ENCODE data around the gene FAM83B.
"Not testable (repeated sequence)": the region's sequence is repeated elsewhere in the genome, so short reads cannot be mapped to it uniquely, and the experiment has no call there.

FAM83B gene, protein sequence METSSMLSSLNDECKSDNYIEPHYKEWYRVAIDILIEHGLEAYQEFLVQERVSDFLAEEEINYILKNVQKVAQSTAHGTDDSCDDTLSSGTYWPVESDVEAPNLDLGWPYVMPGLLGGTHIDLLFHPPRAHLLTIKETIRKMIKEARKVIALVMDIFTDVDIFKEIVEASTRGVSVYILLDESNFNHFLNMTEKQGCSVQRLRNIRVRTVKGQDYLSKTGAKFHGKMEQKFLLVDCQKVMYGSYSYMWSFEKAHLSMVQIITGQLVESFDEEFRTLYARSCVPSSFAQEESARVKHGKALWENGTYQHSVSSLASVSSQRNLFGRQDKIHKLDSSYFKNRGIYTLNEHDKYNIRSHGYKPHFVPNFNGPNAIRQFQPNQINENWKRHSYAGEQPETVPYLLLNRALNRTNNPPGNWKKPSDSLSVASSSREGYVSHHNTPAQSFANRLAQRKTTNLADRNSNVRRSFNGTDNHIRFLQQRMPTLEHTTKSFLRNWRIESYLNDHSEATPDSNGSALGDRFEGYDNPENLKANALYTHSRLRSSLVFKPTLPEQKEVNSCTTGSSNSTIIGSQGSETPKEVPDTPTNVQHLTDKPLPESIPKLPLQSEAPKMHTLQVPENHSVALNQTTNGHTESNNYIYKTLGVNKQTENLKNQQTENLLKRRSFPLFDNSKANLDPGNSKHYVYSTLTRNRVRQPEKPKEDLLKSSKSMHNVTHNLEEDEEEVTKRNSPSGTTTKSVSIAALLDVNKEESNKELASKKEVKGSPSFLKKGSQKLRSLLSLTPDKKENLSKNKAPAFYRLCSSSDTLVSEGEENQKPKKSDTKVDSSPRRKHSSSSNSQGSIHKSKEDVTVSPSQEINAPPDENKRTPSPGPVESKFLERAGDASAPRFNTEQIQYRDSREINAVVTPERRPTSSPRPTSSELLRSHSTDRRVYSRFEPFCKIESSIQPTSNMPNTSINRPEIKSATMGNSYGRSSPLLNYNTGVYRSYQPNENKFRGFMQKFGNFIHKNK

DNA sequence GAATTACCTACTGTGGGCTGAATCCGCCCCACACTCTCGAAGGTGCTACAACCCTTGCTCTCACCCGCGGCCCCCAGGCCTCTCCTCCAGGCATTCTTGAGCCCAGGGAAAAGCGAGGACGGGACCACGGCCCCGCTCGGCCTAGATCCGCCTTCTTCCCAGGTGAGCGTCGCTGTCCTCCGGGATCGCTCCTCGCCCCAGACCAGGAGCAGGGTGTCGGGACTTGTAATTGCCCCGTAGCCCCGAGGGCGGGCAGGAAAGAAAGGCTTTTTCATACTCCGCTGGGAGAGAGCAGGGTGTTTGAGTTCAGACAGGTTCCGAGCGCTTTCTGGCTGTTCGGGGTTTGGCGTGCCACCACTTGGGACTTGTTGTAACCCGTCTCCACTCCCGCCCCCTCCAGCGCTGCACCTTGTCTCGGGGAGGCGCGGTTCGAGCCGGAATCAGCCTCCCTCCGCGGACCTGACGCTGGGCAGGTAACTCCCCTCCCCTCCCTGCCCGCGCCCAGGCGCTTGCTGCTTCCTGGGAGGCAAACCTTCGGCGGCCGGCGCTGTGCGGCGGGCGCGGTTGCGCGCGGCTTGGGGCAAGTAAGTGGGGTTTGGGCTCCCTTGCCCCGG is at the start of gene FAM83B:
Gene FAM83B, plus strand, starts transcription at position 529 of the 614 bp plus-strand sequence. CDS start 23,476 bp downstream, outside the sequence.
- H3K27ac Mint-ChIP-seq = no peak within 1 kb of the TSS
- no peaks in the 10 kb centered on the region for H3K36me3 Mint-ChIP-seq
- H3K4me3 Mint-ChIP-seq = no peak within 1 kb of the TSS
- no peaks in the 10 kb centered on the region for H3K9me3 Mint-ChIP-seq (ENCODE audit: low read depth)
- H3K4me1 Mint-ChIP-seq (ENCODE audit: low read depth) = no peaks in the 10 kb centered on the region
- peaks cover 15% of the 10 kb centered on the region for H3K27me3 Mint-ChIP-seq

DNA sequence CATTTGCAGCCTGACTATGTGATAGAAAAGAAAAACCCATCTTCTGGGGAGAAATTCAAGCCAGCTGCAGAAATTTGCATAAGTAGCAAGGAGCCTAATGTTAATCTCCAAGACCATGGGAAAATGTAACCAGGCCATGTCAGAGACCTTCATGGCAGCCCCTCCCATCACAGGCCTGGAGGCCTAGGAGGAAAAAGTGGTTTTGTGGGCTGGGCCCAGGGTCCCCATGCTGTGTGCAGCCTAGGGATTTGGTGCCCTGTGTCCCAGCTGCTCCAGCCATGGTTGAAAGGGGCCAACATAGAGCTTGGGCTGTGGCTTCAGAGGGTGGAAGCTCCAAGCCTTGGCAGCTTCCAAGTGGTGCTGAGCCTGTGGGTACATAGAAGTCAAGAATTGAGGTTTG is 49.7 kb upstream of the FAM83B start:
- H3K27me3 Mint-ChIP-seq; H3K36me3 Mint-ChIP-seq; H3K4me3 Mint-ChIP-seq; H3K4me1 Mint-ChIP-seq (ENCODE audit: low read depth); H3K27ac Mint-ChIP-seq: not testable (repeated sequence)
- H3K9me3 Mint-ChIP-seq (ENCODE audit: low read depth) = peaks cover 11% of the 10 kb centered on the region

DNA sequence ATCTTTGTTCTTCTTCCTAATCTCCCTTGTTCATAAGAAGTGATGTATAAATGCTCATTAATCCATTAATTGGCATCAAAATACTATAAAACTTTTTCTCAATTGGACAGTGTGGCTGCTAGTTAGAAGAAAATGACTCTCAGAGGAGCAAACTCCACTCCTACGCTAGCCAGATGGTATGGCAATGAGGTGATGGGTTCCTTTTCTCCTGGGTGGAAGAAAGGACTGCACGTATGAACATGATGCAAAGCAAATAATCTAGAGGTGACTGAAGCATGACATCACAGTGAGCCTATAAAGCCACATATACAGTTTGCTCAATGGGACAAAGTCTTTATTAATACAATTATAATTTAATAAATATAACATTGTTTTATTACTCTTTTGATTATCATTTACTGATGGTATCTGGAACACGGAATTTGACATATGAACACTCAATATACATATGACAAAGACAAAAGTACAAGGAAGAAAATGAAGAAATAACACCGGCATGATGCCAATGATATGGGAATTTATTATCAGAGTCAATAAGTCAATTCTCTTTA is 46.4 kb upstream of the FAM83B start:
- no peaks in the 10 kb centered on the region for H3K4me1 Mint-ChIP-seq (ENCODE audit: low read depth)
- H3K9me3 Mint-ChIP-seq (ENCODE audit: low read depth) = peaks cover 11% of the 10 kb centered on the region
- no peaks in the 10 kb centered on the region for H3K36me3 Mint-ChIP-seq
- no peak overlapping the region for H3K4me3 Mint-ChIP-seq
- H3K27ac Mint-ChIP-seq = no peak overlapping the region
- H3K27me3 Mint-ChIP-seq = no peaks in the 10 kb centered on the region

DNA sequence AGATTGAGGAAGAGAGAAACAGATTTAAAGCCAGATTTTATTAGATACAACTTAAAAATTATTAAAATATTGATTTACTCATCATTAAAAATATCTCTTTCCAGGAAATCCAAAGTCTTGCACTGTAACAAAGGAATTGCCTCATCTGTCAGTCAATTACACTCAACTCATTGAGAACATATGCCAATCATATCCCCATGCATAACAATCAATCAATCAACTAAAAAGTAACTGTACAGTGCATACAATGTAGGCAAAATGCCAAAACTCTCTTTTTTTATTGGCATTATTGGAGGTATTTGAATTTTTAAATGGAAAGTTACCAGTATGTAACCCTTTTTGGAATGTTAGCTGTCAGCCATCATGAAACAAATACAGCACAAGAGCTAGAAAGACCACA is 45.3 kb upstream of the FAM83B start:
- peaks cover 4% of the 10 kb centered on the region for H3K9me3 Mint-ChIP-seq (ENCODE audit: low read depth)
- H3K36me3 Mint-ChIP-seq = no peaks in the 10 kb centered on the region
- H3K27me3 Mint-ChIP-seq = no peaks in the 10 kb centered on the region
- H3K27ac Mint-ChIP-seq = no peak overlapping the region
- H3K4me3 Mint-ChIP-seq = no peak overlapping the region
- no peaks in the 10 kb centered on the region for H3K4me1 Mint-ChIP-seq (ENCODE audit: low read depth)

DNA sequence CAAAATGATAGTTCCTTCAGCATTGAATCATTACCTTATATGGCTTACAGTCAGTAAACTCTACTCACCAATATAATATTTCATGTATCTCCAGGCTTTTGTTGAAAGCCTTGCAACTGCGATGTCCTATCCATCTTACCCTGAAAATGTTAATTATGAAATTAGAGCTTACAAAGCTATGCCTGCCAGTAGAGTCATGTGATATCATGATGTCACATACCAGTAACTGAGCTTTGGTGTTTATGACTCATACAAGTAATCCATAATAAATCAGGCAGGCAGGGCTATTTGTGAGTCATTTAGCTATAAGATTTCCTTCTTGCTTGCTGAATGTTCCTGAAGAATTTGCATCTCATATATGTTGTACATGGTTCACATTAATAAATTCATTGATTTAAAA is 44.9 kb upstream of the FAM83B start:
- Mint-ChIP-seq H3K4me3 (no peak overlapping the region), H3K27ac (no peak overlapping the region), H3K27me3 (no peaks in the 10 kb centered on the region), H3K4me1 (ENCODE audit: low read depth) (no peaks in the 10 kb centered on the region), H3K36me3 (no peaks in the 10 kb centered on the region), H3K9me3 (ENCODE audit: low read depth) (peaks cover 4% of the 10 kb centered on the region)

DNA sequence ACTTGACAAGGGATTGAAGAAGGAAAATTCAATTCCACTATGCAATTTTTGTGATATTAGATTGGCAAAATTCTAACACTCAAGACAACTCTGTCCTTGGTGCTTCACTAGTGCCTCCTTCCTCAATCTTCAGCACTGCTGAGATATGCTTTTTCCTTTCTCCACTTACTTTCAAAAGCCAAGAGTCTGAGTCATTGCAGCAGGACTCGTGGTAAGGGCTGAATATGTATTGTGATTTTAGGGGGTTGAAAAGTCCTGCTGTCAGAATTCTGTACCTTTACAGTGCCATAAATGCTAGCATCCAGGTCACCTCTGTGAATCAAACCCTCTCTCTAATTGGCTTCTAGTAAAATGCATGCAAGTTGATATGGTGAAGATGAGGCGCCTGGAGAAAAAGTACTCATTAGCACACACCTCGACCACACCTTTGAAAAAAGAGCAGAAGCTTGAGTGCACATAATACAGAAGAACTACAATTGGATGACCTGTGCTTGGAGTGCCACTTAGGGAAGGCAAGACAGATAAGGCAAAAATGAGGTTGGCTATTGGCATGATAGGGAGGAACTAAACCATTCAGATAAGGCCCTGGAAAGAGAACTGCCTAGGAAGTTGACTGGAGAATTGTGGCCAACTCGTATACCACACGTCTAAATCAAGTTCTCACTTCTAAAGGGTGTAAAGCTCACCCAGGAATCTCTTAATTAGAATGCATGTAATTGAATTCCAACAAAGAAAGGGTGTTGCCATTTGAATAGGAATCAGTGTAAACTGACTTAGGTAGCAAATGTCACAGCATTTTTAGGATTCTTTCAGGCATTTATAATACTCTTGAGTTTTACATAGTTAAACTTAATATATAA is 43.6 kb upstream of the FAM83B start:
- H3K9me3 Mint-ChIP-seq (ENCODE audit: low read depth) = peaks cover 4% of the 10 kb centered on the region
- H3K36me3 Mint-ChIP-seq = no peaks in the 10 kb centered on the region
- no peaks in the 10 kb centered on the region for H3K4me1 Mint-ChIP-seq (ENCODE audit: low read depth)
- H3K27me3 Mint-ChIP-seq = no peaks in the 10 kb centered on the region
- H3K4me3 Mint-ChIP-seq = no peak overlapping the region
- no peak overlapping the region for H3K27ac Mint-ChIP-seq

DNA sequence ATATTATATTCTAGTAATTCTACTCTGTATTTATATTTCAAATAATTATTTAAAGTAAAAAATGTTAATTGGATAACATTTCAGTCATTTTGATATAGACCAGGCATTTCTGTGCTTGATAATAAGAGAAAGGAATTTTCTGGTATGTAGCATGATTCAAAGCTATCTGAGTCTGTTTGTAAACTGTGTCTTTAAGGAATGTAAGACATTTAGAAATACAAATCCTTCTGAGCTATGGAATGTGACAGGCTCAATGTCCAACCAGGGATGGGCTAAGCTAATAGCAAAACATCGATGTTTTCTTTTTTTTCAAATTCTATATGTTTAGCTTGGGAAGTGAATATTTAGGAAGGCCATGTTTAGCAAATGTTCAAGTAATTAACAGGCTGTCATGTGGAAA is 41.5 kb upstream of the FAM83B start:
- Mint-ChIP-seq H3K36me3 (no peaks in the 10 kb centered on the region), H3K9me3 (ENCODE audit: low read depth) (no peaks in the 10 kb centered on the region), H3K27me3 (no peaks in the 10 kb centered on the region), H3K27ac (no peak overlapping the region), H3K4me3 (no peak overlapping the region), H3K4me1 (ENCODE audit: low read depth) (no peaks in the 10 kb centered on the region)

DNA sequence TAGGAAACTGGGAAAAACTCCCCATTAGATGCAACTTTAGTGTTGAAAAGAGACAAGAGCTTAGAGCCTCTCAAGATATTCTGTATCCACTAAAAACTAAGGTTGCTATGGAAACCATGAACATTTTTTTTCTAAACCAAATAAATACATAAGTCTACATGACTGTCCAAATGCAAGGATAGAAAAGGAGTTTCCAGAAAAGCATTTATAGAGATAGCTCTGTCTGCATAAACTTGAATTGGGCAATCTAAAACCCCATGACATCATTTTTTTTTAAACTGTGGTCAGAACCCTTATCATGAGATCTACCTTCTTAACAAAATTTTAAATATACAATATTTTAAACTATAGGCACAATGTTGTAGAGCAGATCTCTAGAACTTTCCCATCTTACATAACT is 36.4 kb upstream of the FAM83B start:
- H3K27ac Mint-ChIP-seq = no peak overlapping the region
- H3K9me3 Mint-ChIP-seq (ENCODE audit: low read depth) = peaks cover 3% of the 10 kb centered on the region
- H3K4me3 Mint-ChIP-seq = no peak overlapping the region
- H3K4me1 Mint-ChIP-seq (ENCODE audit: low read depth) = no peaks in the 10 kb centered on the region
- H3K36me3 Mint-ChIP-seq = no peaks in the 10 kb centered on the region
- no peaks in the 10 kb centered on the region for H3K27me3 Mint-ChIP-seq

DNA sequence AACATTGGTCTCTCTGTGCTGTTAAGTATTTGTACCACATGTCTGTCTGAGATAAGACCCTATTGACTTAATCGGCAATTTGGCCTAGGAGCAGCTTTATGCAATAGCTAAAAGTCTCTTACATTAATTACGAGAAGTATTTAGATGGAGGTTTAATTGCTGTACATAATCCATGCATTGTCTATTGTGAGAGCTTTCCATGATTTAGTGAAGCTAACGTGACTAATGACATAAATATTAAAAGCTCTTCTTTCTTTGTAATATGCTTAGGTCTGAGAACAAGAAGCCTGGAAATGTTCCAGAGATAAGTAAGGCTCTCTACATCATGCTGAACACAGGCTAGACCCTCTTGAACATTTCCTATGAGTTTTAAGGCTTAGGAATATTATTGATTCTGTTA is 32.7 kb upstream of the FAM83B start:
- Mint-ChIP-seq H3K27me3 (no peaks in the 10 kb centered on the region), H3K36me3 (no peaks in the 10 kb centered on the region), H3K27ac (no peak overlapping the region), H3K4me3 (no peak overlapping the region), H3K4me1 (ENCODE audit: low read depth) (no peaks in the 10 kb centered on the region), H3K9me3 (ENCODE audit: low read depth) (peaks cover 3% of the 10 kb centered on the region)

DNA sequence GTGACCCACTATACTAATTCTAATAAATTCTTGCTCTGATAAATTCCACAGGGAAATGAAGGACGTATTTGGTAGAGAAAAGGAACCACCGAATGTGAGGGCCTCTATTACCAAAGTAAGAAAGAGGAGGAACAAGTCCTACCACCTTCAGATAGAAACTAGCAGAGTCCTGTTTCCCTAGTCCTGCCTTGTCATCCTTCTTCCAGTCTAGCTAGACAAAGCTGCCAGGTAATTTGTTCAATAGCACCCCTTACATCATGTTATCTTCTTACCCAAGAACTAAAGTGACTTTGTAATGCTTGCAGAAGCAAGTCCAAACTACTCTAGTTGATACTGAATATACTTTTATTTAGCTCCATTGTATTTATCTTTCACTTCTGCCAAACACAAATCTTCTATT is 29.3 kb upstream of the FAM83B start:
- H3K27ac Mint-ChIP-seq = no peak overlapping the region
- no peaks in the 10 kb centered on the region for H3K27me3 Mint-ChIP-seq
- no peaks in the 10 kb centered on the region for H3K4me1 Mint-ChIP-seq (ENCODE audit: low read depth)
- peaks cover 3% of the 10 kb centered on the region for H3K9me3 Mint-ChIP-seq (ENCODE audit: low read depth)
- H3K36me3 Mint-ChIP-seq = no peaks in the 10 kb centered on the region
- no peak overlapping the region for H3K4me3 Mint-ChIP-seq

DNA sequence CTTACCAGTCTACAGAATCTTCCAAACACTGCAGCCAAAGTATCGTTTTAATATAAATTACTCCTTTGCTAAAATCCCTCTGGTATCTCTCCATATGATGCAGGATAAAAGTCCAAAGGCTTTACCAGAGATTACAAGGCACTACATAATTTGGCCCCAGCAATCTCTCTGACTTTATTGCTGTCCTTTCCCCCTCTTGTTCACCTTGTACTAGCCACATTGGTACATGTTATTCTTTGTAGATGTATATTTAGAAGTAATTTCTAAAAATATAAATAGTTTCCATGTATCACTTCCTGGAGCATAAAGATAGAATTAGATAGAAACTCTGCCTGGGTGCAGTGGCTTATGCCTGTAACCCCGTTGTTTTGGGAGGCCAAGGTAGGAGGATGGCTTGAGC is 28.7 kb upstream of the FAM83B start:
- Mint-ChIP-seq H3K27me3 (no peaks in the 10 kb centered on the region), H3K27ac (no peak overlapping the region), H3K9me3 (ENCODE audit: low read depth) (no peaks in the 10 kb centered on the region), H3K4me1 (ENCODE audit: low read depth) (no peaks in the 10 kb centered on the region), H3K4me3 (no peak overlapping the region), H3K36me3 (no peaks in the 10 kb centered on the region)

DNA sequence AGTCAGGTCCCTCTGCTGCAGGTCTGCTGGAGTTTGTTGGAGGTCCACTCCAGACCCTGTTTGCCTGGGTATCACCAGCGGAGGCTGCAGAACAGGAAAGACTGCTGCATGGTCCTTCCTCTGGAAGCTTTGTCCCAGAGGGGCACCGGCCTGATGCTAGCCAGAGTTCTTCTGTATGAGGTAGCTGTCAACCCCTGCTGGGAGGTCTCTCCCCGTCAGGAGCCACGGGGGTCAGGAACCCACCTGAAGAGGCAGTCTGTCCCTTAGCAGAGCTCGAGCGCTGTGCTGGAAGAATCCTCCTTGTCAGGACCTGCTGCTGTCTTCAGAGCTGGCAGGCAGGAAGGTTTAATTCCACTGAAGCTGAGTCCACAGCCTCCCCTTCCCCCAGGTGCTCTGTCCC is 22.3 kb upstream of the FAM83B start:
- H3K4me3 Mint-ChIP-seq; H3K9me3 Mint-ChIP-seq (ENCODE audit: low read depth); H3K4me1 Mint-ChIP-seq (ENCODE audit: low read depth); H3K36me3 Mint-ChIP-seq; H3K27me3 Mint-ChIP-seq; H3K27ac Mint-ChIP-seq: not testable (repeated sequence)

DNA sequence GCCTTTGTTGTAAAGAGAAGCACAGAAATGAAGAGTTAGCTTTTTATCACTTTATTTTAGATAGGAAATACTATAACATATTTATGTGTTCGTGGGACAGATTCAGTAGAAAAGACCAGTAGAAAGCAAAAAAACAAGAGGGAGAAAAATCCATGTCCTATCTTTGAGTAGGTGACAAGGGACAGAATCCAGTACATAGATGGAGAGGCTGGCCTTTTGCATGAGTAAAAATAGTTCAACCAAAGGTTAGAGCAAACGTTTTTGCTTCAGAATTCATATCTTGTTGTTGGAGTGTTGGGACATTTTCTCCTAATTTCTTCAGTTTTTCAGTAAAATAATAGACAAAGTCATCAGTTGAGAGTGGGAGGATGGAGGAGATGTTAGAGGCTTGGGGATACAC is 19.6 kb upstream of the FAM83B start:
- Mint-ChIP-seq H3K4me3 (no peak overlapping the region), H3K4me1 (ENCODE audit: low read depth) (no peaks in the 10 kb centered on the region), H3K36me3 (no peaks in the 10 kb centered on the region), H3K27ac (no peak overlapping the region), H3K27me3 (no peaks in the 10 kb centered on the region), H3K9me3 (ENCODE audit: low read depth) (no peaks in the 10 kb centered on the region)

DNA sequence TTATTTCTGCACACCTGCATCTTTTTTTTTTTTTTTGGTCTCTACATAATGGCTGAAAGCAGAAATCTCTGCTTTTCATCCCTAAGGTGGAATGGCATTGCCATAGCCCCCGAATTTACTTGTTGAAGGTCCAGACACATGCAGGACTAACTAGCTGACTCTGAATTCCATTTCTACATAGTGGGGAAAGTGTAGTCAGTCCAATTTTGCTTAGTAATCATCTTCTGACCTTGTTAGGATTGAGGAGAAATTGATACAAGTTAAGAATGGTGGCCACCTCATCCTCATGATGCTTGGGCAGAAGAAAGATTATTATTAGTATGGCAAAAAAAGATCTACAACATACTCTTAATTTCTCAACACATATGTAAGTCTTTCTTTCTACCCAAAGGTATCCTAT is 16.4 kb upstream of the FAM83B start:
- no peaks in the 10 kb centered on the region for H3K36me3 Mint-ChIP-seq
- no peaks in the 10 kb centered on the region for H3K4me1 Mint-ChIP-seq (ENCODE audit: low read depth)
- no peaks in the 10 kb centered on the region for H3K27me3 Mint-ChIP-seq

More for the DNA sequence above, 16.4 kb upstream of the FAM83B start:
- Mint-ChIP-seq H3K27ac (no peak overlapping the region), H3K4me3 (no peak overlapping the region), H3K9me3 (ENCODE audit: low read depth) (peaks cover 5% of the 10 kb centered on the region)
